HPDE6-E6E7 (cell line): ENCODE results near the gene CA4.

Experiments used
- DNase-seq: peaks from one replicate; pipeline ENCODE4 v3.0.0; 2011; ENCODE audit warnings: missing footprints; ENCODE audit errors: extremely low spot score

Gene CA4

DNA sequence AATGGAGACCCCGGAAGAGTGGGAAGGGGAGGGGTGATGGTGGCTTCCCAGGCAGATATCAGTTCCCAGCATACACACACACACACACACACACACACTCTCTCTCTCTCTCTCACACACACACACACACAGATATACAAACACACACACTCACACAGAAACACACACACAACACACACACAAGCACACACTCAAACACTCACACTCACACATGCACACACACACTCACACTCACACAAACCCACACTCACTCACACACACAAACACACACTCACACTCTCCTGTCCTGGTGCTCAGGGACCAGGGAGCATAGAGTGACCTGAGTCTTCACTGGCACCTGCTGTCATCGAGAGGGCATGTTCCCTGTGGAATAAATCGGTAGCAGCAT is 5.6 kb downstream of the CA4 start:
- no peak for DNase-seq

DNA sequence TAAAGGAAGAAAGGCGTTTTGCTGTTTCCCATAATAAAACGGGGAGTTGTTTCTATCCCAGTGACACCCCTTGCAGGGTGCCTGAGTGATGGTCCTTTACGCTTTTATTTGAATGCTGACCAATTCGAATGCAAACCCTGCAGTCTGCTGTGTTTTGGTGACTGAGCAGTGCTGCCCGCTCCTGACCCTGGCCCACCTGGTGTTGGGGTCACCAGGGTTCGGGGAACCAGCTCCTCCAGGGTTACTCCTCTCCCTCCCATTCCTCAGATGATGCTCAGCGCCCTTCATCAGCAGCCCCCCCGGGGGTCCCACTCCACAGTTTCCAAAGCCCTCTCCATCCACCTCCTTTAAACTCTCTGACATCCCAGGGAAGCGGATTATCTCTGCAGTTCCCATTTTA is 6.0 kb downstream of the CA4 start:
- no peak for DNase-seq

DNA sequence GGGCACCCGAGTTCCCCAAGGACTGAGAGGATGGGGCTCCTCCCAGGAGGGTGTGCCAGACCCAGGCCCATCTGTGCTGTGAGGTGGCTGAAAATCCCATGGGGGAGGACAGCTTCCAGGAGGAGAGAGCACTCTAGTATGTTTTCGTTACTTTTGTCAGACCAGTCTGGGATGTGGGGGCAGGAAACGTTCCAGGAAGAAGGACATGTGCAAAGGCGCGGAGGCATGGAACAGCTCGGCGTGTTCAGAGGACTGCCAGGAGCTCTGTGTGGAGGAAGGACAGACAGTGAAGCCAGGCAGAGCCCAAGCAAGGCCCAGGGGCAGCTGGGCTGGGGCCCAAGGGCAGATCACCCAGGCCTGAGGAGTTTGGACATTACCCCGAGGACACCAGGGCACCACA is 7.0 kb downstream of the CA4 start:
- no peak for DNase-seq

DNA sequence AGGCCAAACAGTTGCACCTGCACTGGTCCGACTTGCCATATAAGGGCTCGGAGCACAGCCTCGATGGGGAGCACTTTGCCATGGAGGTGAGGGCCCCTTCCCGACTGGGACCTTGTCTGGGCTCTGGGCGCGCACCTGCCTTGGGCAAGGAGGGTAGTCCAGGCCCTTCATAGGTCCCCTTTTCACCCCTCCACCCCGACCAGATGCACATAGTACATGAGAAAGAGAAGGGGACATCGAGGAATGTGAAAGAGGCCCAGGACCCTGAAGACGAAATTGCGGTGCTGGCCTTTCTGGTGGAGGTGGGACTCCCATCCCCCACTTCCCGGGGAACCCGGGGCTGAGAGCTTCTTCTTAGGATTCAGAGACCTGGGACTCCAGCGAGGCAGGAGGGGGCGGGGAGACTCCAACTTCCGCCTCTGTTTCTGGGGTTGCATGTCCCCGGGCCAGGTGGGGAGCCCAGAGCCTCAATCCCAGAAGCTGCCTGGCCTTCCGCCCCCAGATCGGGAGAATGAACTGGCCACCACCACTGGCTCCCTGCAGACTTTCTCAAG is 7.8 kb downstream of the CA4 start:
- no peak for DNase-seq

DNA sequence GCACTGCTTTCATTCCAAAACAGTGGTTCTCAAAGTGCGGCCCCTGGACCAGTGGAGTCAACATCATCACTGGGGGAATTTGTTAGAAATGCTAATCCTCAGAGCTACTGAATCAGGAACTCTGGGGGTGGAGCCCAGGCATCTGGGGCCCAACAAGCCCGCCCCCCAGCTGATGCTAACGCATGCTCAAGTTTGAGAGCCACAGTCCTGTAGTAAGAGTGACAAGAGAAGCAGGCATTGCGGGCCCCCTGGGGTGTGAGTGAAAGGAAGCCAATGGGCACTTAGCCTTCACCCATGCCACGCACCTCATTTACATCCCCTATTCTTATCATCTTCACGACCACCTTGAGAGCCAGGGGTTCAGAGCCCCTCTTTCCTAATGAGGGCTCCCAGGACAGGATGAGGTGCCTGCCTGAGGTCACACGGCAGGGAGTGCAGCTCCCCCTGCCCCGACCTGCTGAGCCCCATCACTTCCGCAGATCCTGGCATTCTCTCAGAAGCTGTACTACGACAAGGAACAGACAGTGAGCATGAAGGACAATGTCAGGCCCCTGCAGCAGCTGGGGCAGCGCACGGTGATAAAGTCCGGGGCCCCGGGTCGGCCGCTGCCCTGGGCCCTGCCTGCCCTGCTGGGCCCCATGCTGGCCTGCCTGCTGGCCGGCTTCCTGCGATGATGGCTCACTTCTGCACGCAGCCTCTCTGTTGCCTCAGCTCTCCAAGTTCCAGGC is 9.1 kb downstream of the CA4 start:
- DNase-seq = no peak

DNA sequence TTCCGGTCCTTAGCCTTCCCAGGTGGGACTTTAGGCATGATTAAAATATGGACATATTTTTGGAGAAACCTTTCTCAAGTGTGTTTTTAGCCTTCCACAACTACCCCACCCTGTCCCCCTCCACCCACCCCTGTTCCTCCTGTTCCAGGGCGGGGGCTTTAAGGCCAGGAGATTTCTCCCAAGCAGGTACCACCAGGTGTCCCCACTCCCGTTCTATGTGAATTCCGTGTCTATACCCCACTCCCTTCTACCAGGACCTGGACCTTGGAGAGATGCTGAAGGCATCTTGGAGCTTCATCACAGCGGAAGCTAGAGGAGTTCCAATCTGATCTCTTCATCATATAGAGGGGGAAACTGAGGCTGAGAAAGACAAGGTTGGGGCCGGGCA is 9.7 kb downstream of the CA4 start:
- no peak for DNase-seq

DNA sequence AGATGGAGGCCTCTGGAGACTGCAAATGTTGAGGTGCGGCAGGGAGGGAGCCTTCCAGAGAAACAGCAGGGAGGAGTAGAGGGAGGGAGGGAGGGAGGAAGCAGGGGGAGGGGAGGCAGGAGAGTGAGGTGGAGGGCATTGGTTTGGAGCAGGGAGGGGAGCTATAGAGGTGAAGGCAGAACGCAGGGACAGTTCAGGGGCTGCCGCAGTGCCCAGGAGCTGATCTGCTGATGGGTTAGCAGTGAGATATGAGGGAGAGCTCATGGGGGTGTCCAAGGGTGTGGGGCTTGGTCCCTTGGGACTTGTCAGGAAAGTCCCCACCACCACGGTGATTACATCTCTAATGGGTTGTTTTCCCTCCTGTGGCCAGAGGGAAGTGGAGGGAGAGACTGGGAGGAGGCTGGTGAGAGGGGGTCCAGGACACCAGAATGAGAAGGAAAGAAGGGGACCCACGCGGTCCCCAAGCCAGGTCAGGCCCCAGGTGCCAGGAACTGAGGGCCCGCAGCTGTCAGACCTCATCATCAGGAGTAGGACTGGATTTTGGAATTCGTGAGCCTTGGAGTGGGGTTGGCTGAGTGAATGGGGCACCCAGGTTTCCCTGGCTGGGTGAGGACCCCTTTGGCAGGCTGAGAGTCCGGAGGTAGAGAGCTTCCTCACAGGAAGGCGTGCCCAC is 11.2 kb downstream of the CA4 start:
- no peak for DNase-seq

DNA sequence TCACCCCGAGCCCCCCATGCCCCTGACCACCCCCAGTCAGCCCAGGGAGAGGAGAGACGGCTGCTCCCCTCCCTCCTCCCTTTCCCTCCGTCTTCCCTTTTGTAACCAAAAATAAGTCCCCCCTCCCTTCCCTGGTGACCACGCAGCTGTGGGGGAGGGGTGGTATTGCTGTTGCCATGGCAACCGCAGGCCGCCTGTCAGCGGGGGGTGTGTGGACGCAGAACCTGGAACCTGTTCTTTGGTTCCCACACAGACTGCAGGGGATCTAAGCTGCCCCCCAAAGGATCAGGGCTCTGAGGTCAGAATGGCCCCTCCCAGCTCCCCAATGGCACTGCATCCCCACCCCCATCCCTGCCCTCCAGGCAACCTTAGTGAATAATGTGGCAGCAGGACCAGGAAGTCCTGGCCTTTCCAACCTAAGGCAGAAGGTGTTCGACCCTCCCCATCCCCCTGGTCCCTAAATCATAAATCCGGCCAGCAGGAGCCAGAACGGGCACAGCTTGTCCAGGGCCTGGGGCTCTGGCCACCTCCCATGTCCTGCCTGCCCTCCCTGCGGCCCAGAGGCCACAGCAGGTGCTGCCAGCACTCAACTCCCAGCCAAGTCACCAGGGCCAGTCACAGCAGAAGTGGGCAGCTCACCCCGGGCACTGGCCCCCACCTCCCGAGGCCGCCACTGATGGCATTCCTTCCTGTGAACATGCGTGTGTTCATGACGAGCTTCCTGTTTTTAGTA is 12.0 kb downstream of the CA4 start:
- DNase-seq = no peak

DNA sequence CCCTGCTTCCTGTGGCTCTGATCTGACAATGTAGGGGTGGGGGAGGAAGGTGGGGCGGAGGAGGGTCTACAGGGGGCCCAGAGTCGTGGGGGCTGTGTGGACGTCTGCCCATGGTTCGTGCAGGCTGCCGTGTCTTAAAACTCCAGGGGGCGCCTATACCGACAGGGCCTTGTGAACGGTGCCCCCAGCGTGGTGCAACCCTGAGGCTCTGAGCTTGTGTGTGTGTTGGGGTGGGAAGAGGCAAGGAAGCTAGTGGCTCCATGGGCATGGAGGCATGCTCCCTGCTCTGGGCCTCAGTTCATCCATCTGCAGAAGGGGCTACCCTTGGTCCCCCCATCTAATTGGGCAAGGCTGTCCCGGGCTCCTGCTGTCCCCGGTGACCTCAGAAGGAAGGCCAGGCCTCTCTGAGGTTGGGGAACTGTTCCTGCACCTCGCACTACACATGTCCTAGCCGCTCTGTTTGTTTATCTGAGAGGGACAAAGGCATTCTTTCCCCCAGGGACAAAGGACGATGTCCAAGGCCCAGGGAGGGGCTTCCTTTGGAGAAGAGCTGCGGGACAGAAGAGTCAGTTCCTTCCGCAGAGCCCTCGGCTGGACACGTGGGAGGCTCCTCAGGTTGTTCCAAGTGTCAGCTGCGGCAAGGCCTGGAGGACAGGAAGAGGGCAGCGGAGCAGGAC is 13.5 kb downstream of the CA4 start:
- DNase-seq = no peak

DNA sequence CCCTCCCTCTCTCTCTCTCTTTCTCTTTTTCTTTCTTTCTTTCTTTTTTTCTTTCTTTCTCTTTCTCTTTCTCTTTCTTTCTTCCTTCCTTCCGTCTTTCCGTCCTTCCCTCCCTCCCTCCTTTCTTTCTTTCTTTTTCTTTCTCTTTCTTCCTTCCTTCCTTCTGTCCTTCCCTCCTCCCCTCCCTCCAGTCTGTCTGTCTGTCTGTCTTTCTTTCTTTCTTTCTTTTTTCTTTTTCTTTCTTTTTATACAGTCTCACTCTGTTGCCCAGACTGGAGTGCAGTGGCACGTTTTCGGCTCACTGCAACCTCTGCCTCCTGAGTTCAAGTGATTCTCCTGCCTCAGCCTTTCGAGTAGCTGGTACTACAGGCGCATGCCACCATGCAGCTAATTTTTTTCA is 14.4 kb downstream of the CA4 start:
- DNase-seq = no peak

DNA sequence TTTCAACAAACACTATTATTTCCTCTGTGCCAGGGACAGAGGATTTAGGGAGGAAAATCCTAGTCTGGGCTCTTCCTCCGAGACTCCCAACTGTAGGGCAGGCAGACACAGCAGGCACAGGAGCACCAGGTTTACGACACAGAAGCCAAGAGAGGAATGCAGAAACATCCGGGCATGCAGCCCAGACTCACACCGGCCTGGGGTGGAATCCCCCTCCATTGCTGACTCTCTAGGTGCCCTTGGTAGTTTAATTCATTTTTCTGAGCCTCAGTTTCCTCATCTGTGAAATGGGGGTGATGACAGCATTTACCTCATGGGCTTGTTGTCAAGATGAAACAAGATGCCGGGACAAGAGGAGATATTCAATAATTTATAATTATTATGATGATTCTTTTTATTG is 14.9 kb downstream of the CA4 start:
- no peak for DNase-seq

DNA sequence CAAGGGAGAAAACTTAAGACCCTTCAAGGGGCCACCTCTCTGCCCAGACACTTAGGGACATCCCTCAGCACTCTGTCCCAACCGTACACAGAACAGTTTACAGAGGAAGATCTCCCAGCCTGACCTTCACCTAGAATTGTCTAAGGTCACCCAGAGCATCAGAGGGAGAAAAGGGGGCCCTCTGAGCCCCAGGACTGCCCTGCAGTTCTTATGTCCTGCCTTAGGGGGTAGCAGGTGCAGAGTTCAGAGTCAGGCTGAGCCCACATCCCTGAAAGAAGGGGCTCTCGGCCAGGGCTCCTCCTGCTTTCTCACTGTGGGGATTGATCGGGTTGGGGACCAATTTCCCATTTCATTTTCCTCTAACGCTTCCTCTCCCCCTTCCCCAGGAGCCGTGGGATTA is 15.4 kb downstream of the CA4 start:
- DNase-seq = no peak

DNA sequence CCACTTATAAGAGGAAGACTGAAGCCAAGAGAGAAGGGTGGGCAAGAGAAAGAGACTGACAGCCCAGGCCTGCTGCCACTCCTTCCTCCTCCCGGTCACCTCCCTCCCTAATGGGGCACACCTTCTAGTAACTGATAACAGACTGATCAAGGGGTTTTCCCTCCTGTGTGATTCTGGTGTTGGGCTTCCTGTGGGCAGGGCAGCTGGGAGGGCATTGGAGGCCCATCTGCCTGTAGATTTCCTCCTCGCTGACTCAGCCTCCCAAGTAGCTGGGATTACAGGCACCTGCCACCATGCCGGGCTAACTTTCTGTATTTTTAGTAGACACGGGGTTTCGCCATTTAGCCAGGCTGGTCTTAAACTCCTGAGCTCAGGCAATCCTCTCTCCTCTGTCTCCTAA is 16.2 kb downstream of the CA4 start:
- no peak for DNase-seq

DNA sequence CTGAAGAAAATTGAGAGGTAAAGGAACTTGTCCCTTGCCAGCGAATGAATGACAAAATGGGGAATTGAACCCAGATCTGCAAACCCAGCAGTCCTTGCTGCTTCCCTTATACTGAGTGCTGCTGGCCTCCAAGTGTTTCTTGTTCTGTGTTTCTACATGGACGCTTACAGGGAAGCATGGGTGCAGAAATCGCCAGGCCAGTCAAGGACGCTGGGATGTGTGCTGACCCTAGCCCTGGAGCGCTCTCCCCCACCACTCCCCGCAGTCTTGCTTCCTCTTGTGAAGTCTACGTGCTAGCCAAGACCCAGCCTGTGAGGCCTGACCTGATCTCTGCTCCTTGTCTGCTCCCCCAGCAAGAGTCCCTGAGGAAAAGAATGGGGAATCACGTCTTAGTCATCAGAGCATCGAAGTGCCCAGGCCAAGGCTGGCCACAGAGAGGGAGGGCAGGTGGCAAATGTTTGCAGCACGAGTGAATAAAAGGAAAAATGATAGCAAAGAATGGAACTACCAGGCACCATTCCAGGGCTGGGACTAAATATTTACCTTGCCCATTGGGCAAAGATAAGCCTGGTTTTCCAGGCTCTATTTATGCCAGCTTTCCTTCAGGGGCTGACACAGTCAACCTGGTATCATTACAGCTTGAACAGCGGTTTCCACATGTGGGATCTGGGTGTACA is 17.4 kb downstream of the CA4 start:
- no peak for DNase-seq

DNA sequence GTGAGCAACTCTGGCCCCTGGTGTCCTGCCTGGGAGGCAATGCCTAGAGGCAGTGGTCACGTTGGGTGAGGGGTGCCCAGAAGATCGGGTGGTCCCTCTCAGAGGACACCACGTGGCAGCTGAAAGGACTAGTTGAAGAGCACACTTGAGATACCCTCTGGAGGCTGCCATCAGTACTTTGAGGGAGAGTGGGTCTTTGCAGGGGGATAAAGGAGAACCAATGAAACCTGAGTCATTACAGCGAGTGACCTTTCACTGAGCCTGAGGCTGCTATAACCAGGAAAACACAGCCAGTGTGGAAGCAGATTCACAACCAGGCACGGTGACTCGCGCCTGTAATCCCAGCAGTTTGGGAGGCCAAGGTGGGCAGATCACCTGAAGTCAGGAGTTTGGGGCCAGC is 18.9 kb downstream of the CA4 start:
- DNase-seq = no peak

DNA sequence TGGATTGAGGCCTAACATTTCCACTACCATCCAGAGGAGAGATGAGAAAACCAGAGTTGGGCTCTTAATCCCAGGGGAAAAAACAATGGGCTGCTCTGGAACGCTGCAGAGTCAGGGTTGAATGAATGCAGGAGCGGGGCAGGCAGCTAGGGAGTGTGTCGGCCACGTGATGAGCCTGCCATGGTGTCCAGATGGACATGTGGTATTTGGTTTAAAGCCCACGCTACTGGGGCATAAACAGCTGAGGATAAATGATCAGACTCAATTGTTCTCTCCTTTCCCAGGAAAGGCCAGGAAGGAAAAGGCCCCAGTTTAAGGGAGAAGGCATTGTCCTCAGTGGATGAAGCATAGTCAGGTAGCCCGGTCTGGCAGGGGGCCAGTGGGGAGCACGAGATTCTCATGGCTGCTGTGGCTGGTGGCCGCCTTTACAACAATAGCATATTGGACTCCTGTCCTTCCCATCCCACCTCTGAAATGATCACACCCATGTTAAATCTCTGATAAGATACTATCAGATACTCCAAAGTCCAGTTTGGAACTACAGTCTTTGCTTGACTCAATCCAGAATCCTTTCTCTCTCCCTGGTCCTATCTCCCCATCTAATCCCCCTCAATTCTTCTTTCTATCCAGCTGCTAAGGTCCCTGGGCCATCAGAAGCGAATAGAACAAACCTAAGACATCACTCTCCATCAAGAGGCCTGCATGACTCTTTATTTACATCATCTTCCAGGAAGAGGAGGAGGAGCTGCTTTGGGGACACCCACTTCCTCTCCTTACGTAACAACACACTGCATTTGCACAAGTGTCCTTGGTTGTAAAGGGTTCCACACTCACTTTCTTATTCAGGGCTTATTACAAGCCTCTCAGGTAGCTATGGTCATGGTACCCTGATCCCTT is 20.4 kb downstream of the CA4 start:
- no peak for DNase-seq

DNA sequence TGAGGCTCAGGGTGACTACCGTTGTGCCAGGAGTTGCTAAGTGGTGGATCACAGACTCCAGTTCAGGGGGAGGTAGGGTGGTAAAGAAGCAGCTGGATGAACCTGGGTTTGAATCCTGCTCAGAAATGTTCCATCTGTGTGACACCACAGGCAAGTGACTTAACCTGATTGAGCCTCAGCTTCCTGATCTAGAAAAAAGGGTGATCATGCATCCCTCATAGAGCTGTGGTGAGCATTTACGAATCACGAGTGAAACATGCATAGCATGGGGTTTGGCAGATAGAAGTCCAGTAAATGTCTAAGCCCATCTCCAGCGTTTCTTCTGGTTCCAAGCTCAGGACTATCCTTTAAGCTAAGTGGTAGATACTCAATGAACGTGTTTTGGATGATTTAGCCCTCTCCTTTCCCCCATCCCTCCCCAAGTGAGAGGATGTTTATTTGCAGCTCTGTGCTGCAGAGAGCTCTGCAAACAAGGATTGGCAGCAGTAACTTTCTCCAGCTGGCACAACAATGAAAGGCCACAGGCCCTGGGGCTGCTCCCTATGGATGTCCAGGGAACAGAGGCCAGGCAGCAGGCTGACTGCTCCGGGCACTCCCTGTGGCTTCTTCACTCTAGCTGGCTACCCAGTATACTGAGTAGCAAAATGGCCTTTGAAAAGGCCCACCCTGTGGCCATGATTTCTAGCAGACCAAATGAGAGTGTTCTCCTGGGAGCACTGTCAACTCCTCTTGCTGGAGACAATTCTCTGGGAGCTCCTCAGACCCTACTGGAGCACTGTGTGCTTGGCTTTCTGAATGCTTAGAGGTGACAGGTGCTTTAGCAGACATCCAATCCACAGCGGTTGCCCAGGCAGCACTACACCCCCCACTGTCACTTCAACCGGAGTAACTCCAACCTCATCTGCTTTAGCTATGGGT is 21.3 kb downstream of the CA4 start:
- no peak for DNase-seq

DNA sequence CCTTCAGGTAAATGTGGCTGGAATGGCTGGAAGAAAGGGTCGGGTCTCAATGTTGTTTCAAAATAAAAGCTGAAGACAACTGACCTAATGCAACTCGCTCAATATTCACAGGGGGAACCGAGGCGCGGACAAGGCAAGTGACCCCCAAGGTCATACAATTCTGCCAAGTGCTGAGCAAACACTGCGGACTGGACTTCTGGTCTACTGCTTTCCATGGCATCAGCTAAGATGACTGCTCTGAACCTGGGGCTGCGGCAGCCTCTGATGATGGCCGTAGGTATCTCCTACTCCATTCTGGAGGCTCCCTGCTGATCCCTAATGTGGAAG is 21.9 kb downstream of the CA4 start:
- DNase-seq = no peak

DNA sequence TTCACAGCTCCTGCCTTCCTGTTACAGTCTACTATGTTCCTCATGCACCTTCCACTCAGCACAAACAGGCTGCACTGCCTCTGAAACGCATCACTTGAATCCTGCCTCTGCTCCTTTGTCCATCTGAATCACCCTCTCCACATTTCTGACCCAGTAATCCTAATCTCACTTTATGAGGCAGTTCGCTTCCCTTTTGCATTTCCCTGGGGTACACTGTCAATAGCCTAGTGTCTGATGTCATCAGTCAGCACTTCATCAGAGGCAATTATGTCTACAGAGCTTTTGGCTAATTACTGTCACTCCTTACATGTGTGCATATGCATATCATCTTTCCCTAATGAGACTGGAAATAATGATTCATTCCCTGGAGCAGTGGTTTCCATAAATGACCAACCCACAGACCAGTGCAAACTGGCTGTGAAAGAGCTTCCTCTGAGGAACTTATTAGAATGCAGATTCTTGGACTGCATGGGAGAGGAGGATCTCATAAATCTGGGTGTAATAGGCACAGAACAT is 23.6 kb downstream of the CA4 start:
- DNase-seq = no peak

DNA sequence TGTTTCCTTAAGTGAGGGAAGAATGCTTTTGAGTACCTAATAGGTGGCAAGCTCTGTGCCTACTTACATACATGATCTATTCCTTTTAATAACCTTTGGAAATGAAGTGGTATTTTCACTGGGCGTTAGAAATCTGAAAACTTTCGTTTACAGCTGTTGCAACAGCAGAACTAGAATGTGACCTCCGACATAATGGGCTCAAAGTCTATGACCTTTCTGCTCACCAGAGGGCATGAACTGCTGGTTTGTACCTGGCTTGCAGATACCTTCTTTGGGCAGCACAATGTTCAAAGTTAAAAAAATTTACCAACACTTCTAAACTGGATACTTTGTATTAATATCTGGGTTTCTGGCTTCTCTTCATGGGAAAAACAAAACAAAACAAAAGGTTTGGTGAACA is 24.3 kb downstream of the CA4 start:
- no peak for DNase-seq
